Liver (tissue), 9 donors: ENCODE data around the gene OSBPL10. TPM values are rescaled to one million over a fixed set of nuclear protein-coding genes. Genes with fewer than 3 reads are reported as not detected.

ENCODE experiments used
- DNase-seq: peaks from one replicate; pipeline ENCODE4 v3.0.0-alpha.2; 2017; ENCODE audit warnings: low spot score
- H3K27ac ChIP-seq, 2 donors: one replicate each; pipeline ENCODE4 v1.7.0; 2013; ENCODE audit warnings: inconsistent platforms in 2 of 2, low read length in 2 of 2, control low read depth in 1 of 2, low read depth in 1 of 2, mild to moderate bottlenecking in 1 of 2
- H3K27me3 ChIP-seq, 4 donors: one replicate each; pipeline versions ENCODE4 v1.6.1 to v1.7.0; 2013; ENCODE audit warnings: low read length in 3 of 4, inconsistent platforms in 1 of 4, mild to moderate bottlenecking in 1 of 4, moderate library complexity in 1 of 4; ENCODE audit not compliant: control insufficient read depth in 4 of 4, insufficient read depth in 4 of 4
- H3K36me3 ChIP-seq, 4 donors: one replicate each; pipeline versions ENCODE4 v1.6.1 to v1.7.0; 2013; ENCODE audit warnings: low read length in 3 of 4, mild to moderate bottlenecking in 3 of 4, low read depth in 1 of 4, moderate library complexity in 1 of 4; ENCODE audit not compliant: control insufficient read depth in 4 of 4, insufficient read depth in 3 of 4
- H3K4me1 ChIP-seq, 4 donors: one replicate each; pipeline versions ENCODE4 v1.6.1 to v1.7.0; 2013; ENCODE audit warnings: low read length in 3 of 4, mild to moderate bottlenecking in 3 of 4, moderate library complexity in 1 of 4; ENCODE audit not compliant: control insufficient read depth in 4 of 4, insufficient read depth in 4 of 4
- H3K4me3 ChIP-seq, 3 donors: one replicate each; pipeline versions ENCODE4 v1.6.1 to v1.7.0; 2013; ENCODE audit warnings: low read length in 3 of 3, control low read depth in 1 of 3, low read depth in 1 of 3, mild to moderate bottlenecking in 1 of 3
- H3K9ac ChIP-seq, 2 donors: one replicate each; pipeline ENCODE4 v1.7.0; 2013; ENCODE audit warnings: low read length in 2 of 2, mild to moderate bottlenecking in 2 of 2, moderate library complexity in 2 of 2, control low read depth in 1 of 2, low read depth in 1 of 2
- H3K9me3 ChIP-seq, 4 donors: one replicate each; pipeline versions ENCODE4 v1.6.1 to v1.7.0; 2013; ENCODE audit warnings: low read length in 3 of 4; ENCODE audit not compliant: control insufficient read depth in 4 of 4
- ATF3 ChIP-seq: IDR thresholded peaks from 2 replicates; pipeline ENCODE4 v1.6.1; 2016; ENCODE audit warnings: antibody characterized with exemption
- EGR1 ChIP-seq, 2 donors: IDR thresholded peaks; 2 replicates each; pipeline ENCODE4 v1.6.1; 2016 to 2018; ENCODE audit warnings: antibody characterized with exemption in 2 of 2, low read depth in 2 of 2
- FOXA1 ChIP-seq: IDR thresholded peaks from 2 replicates; pipeline ENCODE4 v1.6.1; 2016; ENCODE audit warnings: antibody characterized with exemption
- FOXA2 ChIP-seq: IDR thresholded peaks from 2 replicates; pipeline ENCODE4 v1.6.1; 2016; ENCODE audit warnings: antibody characterized with exemption
- GABPA ChIP-seq, 2 donors: IDR thresholded peaks in 1 of 2; conservative IDR thresholded peaks in 1 of 2; 2 replicates each; pipeline ENCODE4 v1.6.1; 2016; ENCODE audit warnings: antibody characterized with exemption in 2 of 2, mild to moderate bottlenecking in 1 of 2, moderate library complexity in 1 of 2
- HNF4A ChIP-seq, 2 donors: conservative IDR thresholded peaks; 2 replicates each; pipeline ENCODE4 v1.6.1; 2016; ENCODE audit warnings: antibody characterized with exemption in 2 of 2, mild to moderate bottlenecking in 2 of 2
- HNF4G ChIP-seq: IDR thresholded peaks from 2 replicates; pipeline ENCODE4 v1.6.1; 2016; ENCODE audit warnings: antibody characterized with exemption
- JUND ChIP-seq, 2 donors: IDR thresholded peaks; 2 replicates each; pipeline ENCODE4 v1.6.1; 2016; ENCODE audit warnings: antibody characterized with exemption in 2 of 2
- MAX ChIP-seq: IDR thresholded peaks from 2 replicates; pipeline ENCODE4 v1.6.1; 2016; ENCODE audit warnings: antibody characterized with exemption
- NR2F2 ChIP-seq: IDR thresholded peaks from 2 replicates; pipeline ENCODE4 v1.6.1; 2016; ENCODE audit warnings: antibody characterized with exemption
- RAD21 ChIP-seq, 2 donors: IDR thresholded peaks; 2 replicates each; pipeline ENCODE4 v1.6.1; 2016; ENCODE audit warnings: antibody characterized with exemption in 2 of 2, mild to moderate bottlenecking in 2 of 2
- RXRA ChIP-seq, 2 donors: IDR thresholded peaks; 2 replicates each; pipeline ENCODE4 v1.6.1; 2017 to 2018; ENCODE audit warnings: antibody characterized with exemption in 2 of 2, mild to moderate bottlenecking in 1 of 2
- SP1 ChIP-seq: IDR thresholded peaks from 2 replicates; pipeline ENCODE4 v1.6.1; 2018; ENCODE audit warnings: antibody characterized with exemption, mild to moderate bottlenecking
- TAF1 ChIP-seq: conservative IDR thresholded peaks from 2 replicates; pipeline ENCODE4 v1.6.1; 2016; ENCODE audit warnings: antibody characterized with exemption, mild to moderate bottlenecking
- YY1 ChIP-seq: IDR thresholded peaks from 2 replicates; pipeline ENCODE4 v1.6.1; 2016; ENCODE audit warnings: antibody characterized with exemption, mild to moderate bottlenecking
- ZBTB33 ChIP-seq: IDR thresholded peaks from 2 replicates; pipeline ENCODE4 v1.6.1; 2016; ENCODE audit warnings: antibody characterized with exemption
- WGBS: extraction: QIAGEN DNeasy Blood & Tissue Kit; methylation state at CpG from one replicate; pipeline ENCODE4 v1.1.7; 2013; 5-methylcytosine and 5-hydroxymethylcytosine counted together
- polyA plus RNA-seq, 2 donors: library from polyadenylated mRNA; stranded (reverse) in 1 of 2; unstranded in 1 of 2; fragments of 200-250 nt in 1 of 2; fragments of >200 nt in 1 of 2; fragmentation: Nextera tagmentation in 1 of 2; extraction: Ambion mirVana in 1 of 2; gene quantifications; one replicate each; pipeline versions ENCODE4 v1.2.1 to v1.2.3, GENCODE V29; 2013 to 2015
- total RNA-seq, 2 donors: library from RNA; depleted of rRNA; stranded (reverse); fragments of >200 nt; gene quantifications; one replicate each; pipeline ENCODE4 v1.2.3, GENCODE V29; 2014
- TF ChIP-seq, protein P1 (sequence below): fragments of 150-350 bp; IDR thresholded peaks from 2 replicates; pipeline ENCODE4 v1.5.1; 2017; ENCODE audit warnings: improper control_type of control experiment, low read depth, low read length; ENCODE audit not compliant: missing input control
- donor health status: healthy.
- donor health status: healthy.
- donor health status: healthy.
- donor health status: healthy.
- donor health status: healthy.

Gene OSBPL10
- total and polyA plus RNA-seq, 4 donors: 0.75 to 4.0 (median 1.7) TPM

- no peak for TF ChIP-seq JUND (IDR thresholded peaks at IDR 0.05)
- no peak for TF ChIP-seq TAF1
- TF ChIP-seq ZBTB33: no peak
- no peak for TF ChIP-seq FOXA2
- TF ChIP-seq SP1: no peak
- no peak for TF ChIP-seq RXRA (IDR thresholded peaks at IDR 0.05)
- no peak for TF ChIP-seq NR2F2
- TF ChIP-seq YY1: no peak
- TF ChIP-seq RAD21 (IDR thresholded peaks at IDR 0.05): no peak
- TF ChIP-seq, protein P1, sequence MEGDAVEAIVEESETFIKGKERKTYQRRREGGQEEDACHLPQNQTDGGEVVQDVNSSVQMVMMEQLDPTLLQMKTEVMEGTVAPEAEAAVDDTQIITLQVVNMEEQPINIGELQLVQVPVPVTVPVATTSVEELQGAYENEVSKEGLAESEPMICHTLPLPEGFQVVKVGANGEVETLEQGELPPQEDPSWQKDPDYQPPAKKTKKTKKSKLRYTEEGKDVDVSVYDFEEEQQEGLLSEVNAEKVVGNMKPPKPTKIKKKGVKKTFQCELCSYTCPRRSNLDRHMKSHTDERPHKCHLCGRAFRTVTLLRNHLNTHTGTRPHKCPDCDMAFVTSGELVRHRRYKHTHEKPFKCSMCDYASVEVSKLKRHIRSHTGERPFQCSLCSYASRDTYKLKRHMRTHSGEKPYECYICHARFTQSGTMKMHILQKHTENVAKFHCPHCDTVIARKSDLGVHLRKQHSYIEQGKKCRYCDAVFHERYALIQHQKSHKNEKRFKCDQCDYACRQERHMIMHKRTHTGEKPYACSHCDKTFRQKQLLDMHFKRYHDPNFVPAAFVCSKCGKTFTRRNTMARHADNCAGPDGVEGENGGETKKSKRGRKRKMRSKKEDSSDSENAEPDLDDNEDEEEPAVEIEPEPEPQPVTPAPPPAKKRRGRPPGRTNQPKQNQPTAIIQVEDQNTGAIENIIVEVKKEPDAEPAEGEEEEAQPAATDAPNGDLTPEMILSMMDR: no peak
- no peak for TF ChIP-seq MAX
- no peak for TF ChIP-seq FOXA1
- no peak for TF ChIP-seq GABPA (IDR thresholded peaks at IDR 0.05 in 1 of 2, conservative IDR thresholded peaks at IDR 0.05 in 1 of 2)
- TF ChIP-seq HNF4G: no peak
- TF ChIP-seq HNF4A (conservative IDR thresholded peaks at IDR 0.05): no peak
- TF ChIP-seq EGR1 (IDR thresholded peaks at IDR 0.05; ENCODE audit: low read depth in 2 of 2): no peak
- no peak for TF ChIP-seq ATF3
- Histone ChIP-seq H3K9me3 (no peaks in the 10 kb centered on the region), H3K9ac (no peak overlapping the region), H3K4me1 (peaks cover 0 to 10% (median 8%) of the 10 kb centered on the region in 4 donors), H3K27me3 (no peaks in the 10 kb centered on the region), H3K36me3 (no peaks in the 10 kb centered on the region), H3K4me3 (no peak overlapping the region), H3K27ac (no peak overlapping the region)
- WGBS: 71% methylated on average over 3 of the region's 3 CpGs
- DNase-seq: no peak
Observed at GRCh38 chr3:31729082-31729481, 252.0 kb downstream of the OSBPL10 start.

- no peak for DNase-seq
- no peak overlapping the region for H3K4me3 ChIP-seq
- WGBS: 94% methylated on average over 2 of the region's 2 CpGs
- H3K36me3 ChIP-seq: no peaks in the 10 kb centered on the region
- H3K4me1 ChIP-seq: peaks cover 0 to 10% (median 8%) of the 10 kb centered on the region in 4 donors
- H3K27me3 ChIP-seq: no peaks in the 10 kb centered on the region
- no peaks in the 10 kb centered on the region for H3K9me3 ChIP-seq
- no peak overlapping the region for H3K27ac ChIP-seq
- H3K9ac ChIP-seq: no peak overlapping the region
- TF ChIP-seq FOXA1 (no peak), EGR1 (IDR thresholded peaks at IDR 0.05; ENCODE audit: low read depth in 2 of 2) (no peak), SP1 (no peak), MAX (no peak), JUND (IDR thresholded peaks at IDR 0.05) (no peak), TAF1 (no peak), GABPA (IDR thresholded peaks at IDR 0.05 in 1 of 2, conservative IDR thresholded peaks at IDR 0.05 in 1 of 2) (no peak), RXRA (IDR thresholded peaks at IDR 0.05) (no peak), HNF4G (no peak), RAD21 (IDR thresholded peaks at IDR 0.05) (no peak), ZBTB33 (no peak)
- TF ChIP-seq, protein P1: no peak
Observed at GRCh38 chr3:31728403-31728802, 252.7 kb downstream of the OSBPL10 start.
